ENCODE data around the gene LDLRAD4.

- no peak for TF ChIP-seq CTCF (IDR thresholded peaks at IDR 0.05; ENCODE audit: insufficient read depth, low read length)
- TF ChIP-seq POLR2AphosphoS5 (IDR thresholded peaks at IDR 0.05; ENCODE audit: low read depth) = no peak
Observed at GRCh38 chr18:13539843-13540476, 321.4 kb downstream of the LDLRAD4 start.

Measured in HL-60 (cell line).